NCI-H82 treated with DMSO at 0.1 percent for 48 hours (cell line): ENCODE results near the gene MPL.

Experiments used
- DNase-seq: peaks from one replicate; lab custom pipeline; 2025; ENCODE audit not compliant: unreplicated experiment; lab: John Stamatoyannopoulos, UW

Gene MPL

GRCh38 chr1:43305926-43306687, 31.5 kb upstream of the MPL start:
- DNase-seq = no peak

DNA sequence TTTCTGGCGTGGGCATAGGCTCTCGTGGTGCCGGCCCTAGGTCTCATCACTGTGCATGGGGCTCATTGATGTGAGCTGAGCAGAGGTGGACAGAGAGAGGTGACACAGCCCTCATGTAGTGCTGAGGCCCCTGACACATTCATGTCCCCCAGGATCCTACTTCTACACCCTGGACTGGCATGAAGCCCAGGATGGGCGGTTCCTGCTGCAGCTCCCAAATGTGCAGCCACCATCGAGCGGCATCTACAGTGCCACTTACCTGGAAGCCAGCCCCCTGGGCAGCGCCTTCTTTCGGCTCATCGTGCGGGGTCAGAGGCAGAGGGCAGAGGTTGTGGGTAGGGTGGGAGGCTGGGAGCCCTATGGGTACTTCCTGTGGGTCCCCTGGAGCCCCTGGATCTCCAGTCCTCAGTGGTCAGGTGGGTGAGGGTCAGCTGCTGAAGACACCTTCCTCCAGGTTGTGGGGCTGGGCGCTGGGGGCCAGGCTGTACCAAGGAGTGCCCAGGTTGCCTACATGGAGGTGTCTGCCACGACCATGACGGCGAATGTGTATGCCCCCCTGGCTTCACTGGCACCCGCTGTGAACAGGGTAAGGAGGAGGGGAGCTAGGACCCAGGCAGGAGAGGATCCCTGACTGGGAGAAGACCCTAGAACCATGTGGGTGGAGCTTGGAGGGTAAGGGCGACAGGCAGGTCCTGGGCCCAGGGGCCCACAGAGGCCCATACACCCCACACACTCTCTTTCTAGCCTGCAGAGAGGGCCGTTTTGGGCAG, 30.7 kb upstream of the MPL start:
- no peak for DNase-seq

DNA sequence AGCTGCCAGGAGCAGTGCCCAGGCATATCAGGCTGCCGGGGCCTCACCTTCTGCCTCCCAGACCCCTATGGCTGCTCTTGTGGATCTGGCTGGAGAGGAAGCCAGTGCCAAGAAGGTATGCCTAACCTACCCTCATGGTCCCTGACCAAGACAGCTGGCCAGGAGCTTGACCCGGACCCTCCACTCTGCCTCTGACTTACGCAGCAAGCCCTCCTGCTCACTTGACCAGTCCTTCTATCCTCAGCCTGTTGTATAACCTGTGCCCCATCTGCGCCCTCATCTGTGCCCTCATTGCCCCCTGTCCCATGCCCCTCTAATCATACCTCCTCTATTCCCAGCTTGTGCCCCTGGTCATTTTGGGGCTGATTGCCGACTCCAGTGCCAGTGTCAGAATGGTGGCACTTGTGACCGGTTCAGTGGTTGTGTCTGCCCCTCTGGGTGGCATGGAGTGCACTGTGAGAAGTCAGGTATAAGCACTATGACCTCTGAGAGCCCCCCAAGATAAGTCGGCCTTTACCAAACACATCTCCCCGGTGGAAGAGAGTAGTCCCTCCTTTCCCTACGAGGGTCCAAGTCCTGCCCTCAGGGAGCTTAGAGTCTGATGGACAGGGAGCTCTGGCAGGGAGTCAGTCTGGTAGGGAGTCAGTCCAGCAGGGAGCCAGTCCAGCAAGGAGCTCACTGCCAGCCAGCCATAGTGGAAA, 30.0 kb upstream of the MPL start:
- no peak for DNase-seq

- no peak for DNase-seq
Measured at GRCh38 chr1:43308635-43309404, 28.8 kb upstream of the MPL start.

DNA sequence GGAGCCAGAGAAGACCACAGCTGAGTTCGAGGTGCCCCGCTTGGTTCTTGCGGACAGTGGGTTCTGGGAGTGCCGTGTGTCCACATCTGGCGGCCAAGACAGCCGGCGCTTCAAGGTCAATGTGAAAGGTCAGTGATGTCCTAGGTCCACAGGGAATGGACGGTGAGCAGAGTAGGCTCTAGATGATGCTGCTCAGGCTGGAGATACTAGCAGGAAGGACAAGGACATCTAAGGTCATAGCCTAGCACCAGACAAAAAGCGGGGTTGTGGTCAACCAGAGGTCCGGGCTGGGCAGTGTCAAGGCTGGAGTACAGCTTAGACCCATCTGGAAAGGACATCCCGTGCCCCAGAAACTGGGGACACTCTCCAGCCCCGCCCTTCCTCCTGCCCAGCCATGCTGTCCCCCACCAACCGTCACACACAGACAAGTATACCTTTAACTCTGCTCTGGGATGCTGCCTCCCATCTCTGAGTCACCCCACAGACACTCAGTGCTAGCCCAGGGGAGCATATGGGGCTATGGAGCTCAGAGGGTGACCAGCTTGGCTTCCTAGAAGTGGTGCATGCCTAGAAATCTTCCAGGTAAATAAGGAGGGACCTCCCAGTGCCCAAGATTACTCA, 28.1 kb upstream of the MPL start:
- no peak for DNase-seq

DNA sequence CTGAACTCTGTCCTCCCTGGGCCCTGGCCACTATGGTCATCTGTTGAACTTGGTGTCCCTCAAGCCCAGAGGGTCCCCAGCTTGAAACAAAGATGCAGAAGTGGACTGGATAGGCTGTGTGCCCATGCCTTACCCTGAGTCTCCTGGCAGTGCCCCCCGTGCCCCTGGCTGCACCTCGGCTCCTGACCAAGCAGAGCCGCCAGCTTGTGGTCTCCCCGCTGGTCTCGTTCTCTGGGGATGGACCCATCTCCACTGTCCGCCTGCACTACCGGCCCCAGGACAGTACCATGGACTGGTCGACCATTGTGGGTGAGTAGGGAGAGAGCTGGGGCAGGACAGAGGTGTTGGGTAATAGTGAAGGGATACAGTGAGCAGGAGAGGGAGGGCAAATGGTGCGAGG, 26.1 kb upstream of the MPL start:
- DNase-seq = no peak

GRCh38 chr1:43312212-43312623, 25.4 kb upstream of the MPL start:
- DNase-seq = no peak

DNA sequence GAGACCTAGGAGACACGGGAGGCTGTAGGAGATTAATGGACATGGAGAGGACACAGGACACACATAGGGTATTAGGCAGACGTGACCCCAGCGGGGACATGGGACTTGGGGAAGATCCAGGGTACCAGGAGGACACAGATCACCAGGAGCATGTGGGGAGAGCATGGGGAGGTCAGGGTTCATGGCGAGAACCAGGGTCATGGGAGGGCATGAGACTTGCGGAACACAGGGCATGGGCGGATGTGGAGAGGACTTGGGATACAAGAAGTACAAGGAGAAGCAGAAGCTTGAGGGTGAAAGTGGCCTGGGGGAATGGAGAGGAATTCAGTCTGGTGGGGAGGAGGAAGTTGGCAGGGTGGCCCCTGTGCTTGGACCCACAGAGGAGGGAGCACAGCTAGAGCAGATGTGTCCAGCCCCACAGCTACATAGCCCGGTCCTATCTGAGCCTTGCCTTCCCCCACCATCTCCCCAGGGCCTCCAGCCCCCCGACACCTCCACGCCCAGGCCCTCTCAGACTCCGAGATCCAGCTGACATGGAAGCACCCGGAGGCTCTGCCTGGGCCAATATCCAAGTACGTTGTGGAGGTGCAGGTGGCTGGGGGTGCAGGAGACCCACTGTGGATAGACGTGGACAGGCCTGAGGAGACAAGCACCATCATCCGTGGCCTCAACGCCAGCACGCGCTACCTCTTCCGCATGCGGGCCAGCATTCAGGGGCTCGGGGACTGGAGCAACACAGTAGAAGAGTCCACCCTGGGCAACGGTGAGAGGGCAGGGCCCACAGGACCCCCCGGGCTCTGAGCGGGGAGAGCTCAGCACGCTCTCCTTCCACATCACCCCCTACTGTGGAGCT, 24.7 kb upstream of the MPL start:
- no peak for DNase-seq

GRCh38 chr1:43313771-43314170, 23.8 kb upstream of the MPL start:
- no peak for DNase-seq

GRCh38 chr1:43314233-43314632, 23.4 kb upstream of the MPL start:
- no peak for DNase-seq

GRCh38 chr1:43315481-43315880, 22.1 kb upstream of the MPL start:
- no peak for DNase-seq

DNA sequence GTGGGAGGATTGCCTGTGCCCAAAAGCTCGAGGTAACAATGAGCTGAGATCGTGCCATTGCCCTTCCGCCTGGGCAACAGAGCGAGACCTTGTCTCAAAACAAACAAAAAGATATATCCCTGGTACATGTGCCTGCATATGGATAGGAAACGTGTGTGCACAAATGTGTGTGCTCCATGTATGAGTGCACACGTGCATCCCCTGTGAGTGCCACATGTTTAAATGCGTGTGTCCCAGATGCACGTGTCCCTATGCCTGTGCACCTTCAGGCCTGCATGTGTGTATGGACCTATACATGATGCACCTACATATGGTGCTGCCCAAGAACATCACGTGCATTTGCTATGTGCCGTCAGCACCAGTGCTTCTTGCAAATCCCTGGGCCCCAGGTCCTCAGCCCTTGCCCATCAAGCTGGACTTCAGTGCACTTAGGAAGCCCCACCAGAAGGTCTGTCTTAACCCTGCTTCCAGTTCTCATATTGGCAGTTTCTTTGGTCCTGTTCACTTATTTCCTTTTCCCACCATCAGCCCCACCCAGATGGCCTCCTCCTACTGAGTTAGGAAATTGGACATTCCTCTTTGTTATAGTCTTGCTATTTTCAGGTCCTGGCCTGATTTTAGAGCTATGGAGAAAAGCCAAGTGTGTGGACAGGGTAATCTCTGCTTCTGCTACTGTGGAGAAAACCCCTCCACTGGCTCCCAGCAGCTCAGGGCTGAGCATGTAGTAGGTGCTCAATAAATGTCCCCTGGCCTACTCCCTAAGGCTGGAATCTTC, 21.5 kb upstream of the MPL start:
- no peak for DNase-seq

- no peak for DNase-seq
Measured at GRCh38 chr1:43316738-43317520, 20.7 kb upstream of the MPL start.

- DNase-seq = no peak
Measured at GRCh38 chr1:43317817-43318471, 19.7 kb upstream of the MPL start.

DNA sequence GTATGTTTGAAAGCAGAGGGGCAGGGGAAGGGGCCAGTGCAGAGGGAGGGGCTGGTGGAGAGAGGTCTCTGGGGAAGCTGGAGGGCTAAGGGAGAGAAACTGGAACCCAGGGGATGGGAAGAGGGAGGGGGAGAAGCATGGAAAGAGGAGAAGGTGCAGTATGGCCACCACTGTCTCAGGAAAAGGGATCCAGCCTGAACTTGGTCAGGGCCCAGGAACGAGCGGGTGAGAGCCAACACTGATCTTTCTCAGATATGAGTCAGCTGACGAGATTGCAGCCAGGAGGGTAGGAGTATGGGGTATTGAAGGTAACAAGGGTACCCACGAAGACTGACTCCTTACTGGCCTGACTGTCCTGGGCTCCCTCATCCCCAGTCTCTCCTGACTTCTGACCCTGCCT, 18.8 kb upstream of the MPL start:
- DNase-seq = no peak

- no peak for DNase-seq
Measured at GRCh38 chr1:43319288-43319687, 18.3 kb upstream of the MPL start.

DNA sequence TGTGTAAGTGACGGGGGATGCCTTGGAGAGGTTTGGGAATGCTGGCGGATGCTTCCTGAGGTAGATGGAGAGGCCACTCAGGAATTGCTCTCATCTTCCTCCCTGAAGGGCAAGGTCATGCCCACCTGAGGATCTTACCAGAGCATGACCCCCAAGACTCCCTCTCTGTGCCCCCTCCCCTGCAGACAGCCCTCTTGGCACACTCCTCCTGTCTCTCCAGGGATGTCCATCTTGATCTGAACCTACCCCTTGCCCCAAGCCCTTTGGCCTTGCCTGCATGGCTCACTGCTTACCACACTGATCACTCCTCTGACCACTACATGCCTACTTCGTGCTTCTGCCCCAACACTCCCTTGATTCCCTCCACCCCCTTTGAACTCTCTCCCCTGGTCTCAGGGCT, 17.9 kb upstream of the MPL start:
- DNase-seq = no peak
